ENCODE results near the gene HMGN5.

Gene HMGN5

DNA sequence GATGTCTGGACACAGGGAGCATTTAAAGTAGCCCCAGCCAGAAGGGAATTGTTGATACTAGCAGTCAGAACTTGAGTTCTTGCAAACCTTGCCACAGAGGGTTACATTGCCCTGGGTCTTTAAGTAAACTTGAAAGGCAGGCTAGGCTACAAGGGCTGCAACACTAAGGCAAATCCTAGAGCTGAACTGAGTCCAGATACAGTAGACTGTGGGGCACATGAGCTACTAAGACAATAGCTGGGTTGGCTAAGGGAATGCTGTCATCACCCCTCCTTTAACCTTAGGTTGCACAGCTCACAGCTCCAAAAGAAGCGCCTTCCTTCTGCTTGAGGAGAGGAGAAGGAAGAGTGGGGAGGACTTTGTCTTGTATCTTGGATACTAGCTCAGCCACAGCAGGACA is 35.8 kb upstream of the HMGN5 start:
- ATAC-seq = no peak
- no peak for TF ChIP-seq ARNTL (CRISPR knock-in tag; IDR thresholded peaks at IDR 0.05; ENCODE audit: borderline replicate concordance, low read depth)
- no peak for TF ChIP-seq PPARA (CRISPR knock-in tag; IDR thresholded peaks at IDR 0.05; ENCODE audit: borderline replicate concordance)
- no peak for TF ChIP-seq BACH2 (CRISPR knock-in tag; IDR thresholded peaks at IDR 0.05; ENCODE audit: borderline replicate concordance)
- TF ChIP-seq ZNF8 (CRISPR knock-in tag; IDR thresholded peaks at IDR 0.05) = no peak
- no peak for TF ChIP-seq GLIS3 (CRISPR knock-in tag; IDR thresholded peaks at IDR 0.05)
- TF ChIP-seq ZNF565 (CRISPR knock-in tag; conservative IDR thresholded peaks at IDR 0.05; ENCODE audit: low read depth) = no peak
- no peak for TF ChIP-seq CREB5 (CRISPR knock-in tag; IDR thresholded peaks at IDR 0.05; ENCODE audit: low read depth)
- TF ChIP-seq ESRRG (CRISPR knock-in tag; IDR thresholded peaks at IDR 0.05) = no peak
- TF ChIP-seq TOX (CRISPR knock-in tag; IDR thresholded peaks at IDR 0.05; ENCODE audit: borderline replicate concordance) = no peak
- no peak for TF ChIP-seq CSDC2 (CRISPR knock-in tag; IDR thresholded peaks at IDR 0.05)

GRCh38 chrX:81232218-81232617 is 30.5 kb upstream of the HMGN5 start:
- no peak for TF ChIP-seq ZNF565 (CRISPR knock-in tag; conservative IDR thresholded peaks at IDR 0.05; ENCODE audit: low read depth)
- no peak for TF ChIP-seq ZFP30 (CRISPR knock-in tag; IDR thresholded peaks at IDR 0.05)
- ATAC-seq = no peak

DNA sequence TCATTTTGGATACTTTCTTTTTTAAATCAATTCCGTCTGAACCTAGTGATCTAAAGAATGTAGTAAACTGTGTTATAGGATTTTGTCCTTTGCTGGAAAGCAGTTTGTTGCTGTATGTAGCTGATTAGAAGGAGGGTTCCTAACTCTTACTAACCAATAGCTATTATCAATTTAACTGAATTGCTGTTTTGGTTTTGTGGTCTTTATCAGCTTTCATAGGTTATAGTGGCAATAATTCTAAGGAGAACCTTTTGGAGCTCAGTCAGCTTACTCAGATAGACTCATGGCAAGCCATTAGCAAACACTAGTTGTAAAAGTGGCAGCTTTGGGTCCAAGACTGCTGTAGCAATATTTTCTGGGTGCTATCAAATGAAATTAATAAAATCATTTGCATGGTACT is 29.8 kb upstream of the HMGN5 start:
- TF ChIP-seq PPARA (CRISPR knock-in tag; IDR thresholded peaks at IDR 0.05; ENCODE audit: borderline replicate concordance) = no peak
- TF ChIP-seq ZNF565 (CRISPR knock-in tag; conservative IDR thresholded peaks at IDR 0.05; ENCODE audit: low read depth) = no peak
- no peak for TF ChIP-seq OSR1 (CRISPR knock-in tag; IDR thresholded peaks at IDR 0.05)
- TF ChIP-seq ISL1 (CRISPR knock-in tag; IDR thresholded peaks at IDR 0.05) = no peak
- no peak for TF ChIP-seq ZC3H10 (CRISPR knock-in tag; IDR thresholded peaks at IDR 0.05)
- TF ChIP-seq CREB5 (CRISPR knock-in tag; IDR thresholded peaks at IDR 0.05; ENCODE audit: low read depth) = no peak
- no peak for TF ChIP-seq ZFP30 (CRISPR knock-in tag; IDR thresholded peaks at IDR 0.05)
- no peak for TF ChIP-seq ZFP3 (CRISPR knock-in tag; IDR thresholded peaks at IDR 0.05)
- no peak for TF ChIP-seq ARNTL (CRISPR knock-in tag; IDR thresholded peaks at IDR 0.05; ENCODE audit: borderline replicate concordance, low read depth)
- no peak for TF ChIP-seq POU6F1 (CRISPR knock-in tag; IDR thresholded peaks at IDR 0.05; ENCODE audit: borderline replicate concordance, low read depth)
- no peak for TF ChIP-seq ZNF70 (CRISPR knock-in tag; IDR thresholded peaks at IDR 0.05)
- TF ChIP-seq CSDC2 (CRISPR knock-in tag; IDR thresholded peaks at IDR 0.05) = no peak
- TF ChIP-seq, protein P1, sequence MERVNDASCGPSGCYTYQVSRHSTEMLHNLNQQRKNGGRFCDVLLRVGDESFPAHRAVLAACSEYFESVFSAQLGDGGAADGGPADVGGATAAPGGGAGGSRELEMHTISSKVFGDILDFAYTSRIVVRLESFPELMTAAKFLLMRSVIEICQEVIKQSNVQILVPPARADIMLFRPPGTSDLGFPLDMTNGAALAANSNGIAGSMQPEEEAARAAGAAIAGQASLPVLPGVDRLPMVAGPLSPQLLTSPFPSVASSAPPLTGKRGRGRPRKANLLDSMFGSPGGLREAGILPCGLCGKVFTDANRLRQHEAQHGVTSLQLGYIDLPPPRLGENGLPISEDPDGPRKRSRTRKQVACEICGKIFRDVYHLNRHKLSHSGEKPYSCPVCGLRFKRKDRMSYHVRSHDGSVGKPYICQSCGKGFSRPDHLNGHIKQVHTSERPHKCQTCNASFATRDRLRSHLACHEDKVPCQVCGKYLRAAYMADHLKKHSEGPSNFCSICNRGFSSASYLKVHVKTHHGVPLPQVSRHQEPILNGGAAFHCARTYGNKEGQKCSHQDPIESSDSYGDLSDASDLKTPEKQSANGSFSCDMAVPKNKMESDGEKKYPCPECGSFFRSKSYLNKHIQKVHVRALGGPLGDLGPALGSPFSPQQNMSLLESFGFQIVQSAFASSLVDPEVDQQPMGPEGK (CRISPR knock-in tag; IDR thresholded peaks at IDR 0.05; ENCODE audit: borderline replicate concordance) = no peak
- no peak for TF ChIP-seq SNAI2 (CRISPR knock-in tag; IDR thresholded peaks at IDR 0.05)
- TF ChIP-seq CSRNP3 (CRISPR knock-in tag; IDR thresholded peaks at IDR 0.05) = no peak
- TF ChIP-seq GLIS3 (CRISPR knock-in tag; IDR thresholded peaks at IDR 0.05) = no peak
- TF ChIP-seq TOX (CRISPR knock-in tag; IDR thresholded peaks at IDR 0.05; ENCODE audit: borderline replicate concordance) = no peak
- no peak for TF ChIP-seq ESRRG (CRISPR knock-in tag; IDR thresholded peaks at IDR 0.05)
- no peak for TF ChIP-seq TCF4 (CRISPR knock-in tag; IDR thresholded peaks at IDR 0.05; ENCODE audit: borderline replicate concordance)
- TF ChIP-seq ZNF8 (CRISPR knock-in tag; IDR thresholded peaks at IDR 0.05) = no peak
- ATAC-seq = no peak

DNA sequence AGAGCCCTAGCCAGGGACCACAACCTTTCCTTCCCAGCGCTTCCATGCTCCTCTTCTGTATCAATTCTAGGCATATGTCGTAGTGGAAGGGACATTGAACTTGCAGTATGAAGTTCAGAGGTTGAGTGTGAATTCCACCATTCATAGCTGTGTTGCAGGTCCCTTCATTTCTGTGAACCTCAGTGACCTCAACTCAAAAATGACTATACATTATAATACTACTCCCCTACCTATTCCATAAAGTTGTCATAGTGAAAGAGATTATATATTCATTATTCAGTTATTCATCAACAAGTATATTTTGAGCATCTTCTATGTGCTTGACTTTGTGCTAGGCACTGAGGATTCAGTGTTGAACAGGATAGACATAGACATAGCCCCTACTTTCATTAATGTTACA is 28.2 kb upstream of the HMGN5 start:
- no peak for ATAC-seq
- TF ChIP-seq OSR1 (CRISPR knock-in tag; IDR thresholded peaks at IDR 0.05) (no peak), ZC3H10 (CRISPR knock-in tag; IDR thresholded peaks at IDR 0.05) (no peak), CREB5 (CRISPR knock-in tag; IDR thresholded peaks at IDR 0.05; ENCODE audit: low read depth) (no peak), RARB (CRISPR knock-in tag; IDR thresholded peaks at IDR 0.05) (no peak), ZNF8 (CRISPR knock-in tag; IDR thresholded peaks at IDR 0.05) (no peak), TOX (CRISPR knock-in tag; IDR thresholded peaks at IDR 0.05; ENCODE audit: borderline replicate concordance) (no peak), SNAI2 (CRISPR knock-in tag; IDR thresholded peaks at IDR 0.05) (no peak), ZNF565 (CRISPR knock-in tag; conservative IDR thresholded peaks at IDR 0.05; ENCODE audit: low read depth) (no peak), CSDC2 (CRISPR knock-in tag; IDR thresholded peaks at IDR 0.05) (no peak), ESRRG (CRISPR knock-in tag; IDR thresholded peaks at IDR 0.05) (no peak), ARNTL (CRISPR knock-in tag; IDR thresholded peaks at IDR 0.05; ENCODE audit: borderline replicate concordance, low read depth) (no peak), ZFP30 (CRISPR knock-in tag; IDR thresholded peaks at IDR 0.05) (no peak), GLIS3 (CRISPR knock-in tag; IDR thresholded peaks at IDR 0.05) (no peak), ZFP3 (CRISPR knock-in tag; IDR thresholded peaks at IDR 0.05) (no peak), PPARA (CRISPR knock-in tag; IDR thresholded peaks at IDR 0.05; ENCODE audit: borderline replicate concordance) (no peak)
- TF ChIP-seq, protein P1 (CRISPR knock-in tag; IDR thresholded peaks at IDR 0.05; ENCODE audit: borderline replicate concordance) = no peak

Data from SK-N-SH treated with all-trans-retinoic acid at 6 μM for 48 hours (cell line).